Fibroblast of skin of scalp (primary cell): ENCODE results near the gene IGFL4.

Experiments used
- DNase-seq: peaks from one replicate; pipeline ENCODE4 v3.0.0-alpha.2; 2013

The IGFL4 gene

GRCh38 chr19:46018729-46019251 lies 22.0 kb downstream of the IGFL4 start:
- DNase-seq, result no peak

- no peak for DNase-seq
Measured at GRCh38 chr19:46017874-46018675, 22.7 kb downstream of the IGFL4 start.

- no peak for DNase-seq
Measured at GRCh38 chr19:46017095-46017429, 23.7 kb downstream of the IGFL4 start.

GRCh38 chr19:46016426-46017094 lies 24.2 kb downstream of the IGFL4 start:
- peak; percentile 73 for DNase-seq

GRCh38 chr19:46015687-46016425 lies 24.9 kb downstream of the IGFL4 start:
- DNase-seq, result no peak

- peak; percentile 20 for DNase-seq
Measured at GRCh38 chr19:46014941-46015686, 25.7 kb downstream of the IGFL4 start.

- DNase-seq, result no peak
Measured at GRCh38 chr19:46014534-46014933, 26.3 kb downstream of the IGFL4 start.

GRCh38 chr19:46009530-46010510 lies 31.0 kb downstream of the IGFL4 start:
- peak; percentile 70 for DNase-seq

GRCh38 chr19:46006411-46006810 lies 34.4 kb downstream of the IGFL4 start:
- DNase-seq, result no peak

- no peak for DNase-seq
Measured at GRCh38 chr19:46002678-46003275, 38.0 kb downstream of the IGFL4 start.

- no peak for DNase-seq
Measured at GRCh38 chr19:46000491-46001246, 40.1 kb downstream of the IGFL4 start.

- peak; percentile 30 for DNase-seq
Measured at GRCh38 chr19:45999653-46000121, 41.1 kb downstream of the IGFL4 start.

GRCh38 chr19:45998834-45999233 lies 42.0 kb downstream of the IGFL4 start:
- DNase-seq, result no peak

- no peak for DNase-seq
Measured at GRCh38 chr19:45996933-45997332, 43.9 kb downstream of the IGFL4 start.

GRCh38 chr19:45995715-45996385 lies 45.0 kb downstream of the IGFL4 start:
- DNase-seq, result no peak

GRCh38 chr19:45994998-45995714 lies 45.6 kb downstream of the IGFL4 start, which contains the start of gene CCDC61:
CCDC61 (plus strand) TSS chr19:45995467; CDS start chr19:46003019, 7,552 bp downstream.
- DNase-seq, result peak; percentile 100

- DNase-seq, result no peak
Measured at GRCh38 chr19:45994456-45994997, 46.3 kb downstream of the IGFL4 start.

- DNase-seq, result no peak
Measured at GRCh38 chr19:45990113-45990728, 50.6 kb downstream of the IGFL4 start.
